Testis (tissue), 2 donors: Measurements from ENCODE around the gene EPB41L1.

ENCODE experiments used
- POLR2A ChIP-seq: fragments of 450-650 bp; IDR thresholded peaks from one replicate; pipeline ENCODE4 v1.6.1; 2017; ENCODE audit warnings: antibody characterized with exemption, mild to moderate bottlenecking, moderate library complexity
- TF ChIP-seq, protein P1 (sequence below), 3 experiments: fragments of 450-650 bp in 2 of 3; fragments of 200-600 bp in 1 of 3; sonication (generic) in 1 of 3; IDR thresholded peaks; one replicate each; pipeline ENCODE4 v1.5.1; 2016 to 2019; ENCODE audit warnings: antibody characterized with exemption in 3 of 3, mild to moderate bottlenecking in 2 of 3, moderate library complexity in 1 of 3

DNA sequence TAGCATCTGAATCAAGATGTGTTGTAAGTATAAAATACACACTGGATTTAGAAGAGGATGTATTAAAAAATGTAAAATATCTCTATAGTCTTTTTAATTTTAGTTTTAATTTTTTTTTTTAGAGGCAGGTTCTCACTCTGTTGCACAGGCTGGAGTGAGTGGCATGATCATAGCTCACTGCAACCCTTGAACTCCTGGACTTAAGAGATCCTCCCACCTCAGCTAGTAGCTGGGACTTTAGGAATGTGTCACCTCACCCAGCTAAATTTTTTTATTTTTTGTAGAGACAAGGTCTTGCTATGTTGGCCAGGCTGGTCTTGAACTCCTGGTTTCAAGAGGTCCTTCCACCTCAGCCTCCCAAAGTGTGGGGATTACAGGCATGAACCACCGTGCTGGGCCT lies 46.7 kb upstream of the EPB41L1 start:
- no peak for TF ChIP-seq POLR2A
- TF ChIP-seq, protein P1, sequence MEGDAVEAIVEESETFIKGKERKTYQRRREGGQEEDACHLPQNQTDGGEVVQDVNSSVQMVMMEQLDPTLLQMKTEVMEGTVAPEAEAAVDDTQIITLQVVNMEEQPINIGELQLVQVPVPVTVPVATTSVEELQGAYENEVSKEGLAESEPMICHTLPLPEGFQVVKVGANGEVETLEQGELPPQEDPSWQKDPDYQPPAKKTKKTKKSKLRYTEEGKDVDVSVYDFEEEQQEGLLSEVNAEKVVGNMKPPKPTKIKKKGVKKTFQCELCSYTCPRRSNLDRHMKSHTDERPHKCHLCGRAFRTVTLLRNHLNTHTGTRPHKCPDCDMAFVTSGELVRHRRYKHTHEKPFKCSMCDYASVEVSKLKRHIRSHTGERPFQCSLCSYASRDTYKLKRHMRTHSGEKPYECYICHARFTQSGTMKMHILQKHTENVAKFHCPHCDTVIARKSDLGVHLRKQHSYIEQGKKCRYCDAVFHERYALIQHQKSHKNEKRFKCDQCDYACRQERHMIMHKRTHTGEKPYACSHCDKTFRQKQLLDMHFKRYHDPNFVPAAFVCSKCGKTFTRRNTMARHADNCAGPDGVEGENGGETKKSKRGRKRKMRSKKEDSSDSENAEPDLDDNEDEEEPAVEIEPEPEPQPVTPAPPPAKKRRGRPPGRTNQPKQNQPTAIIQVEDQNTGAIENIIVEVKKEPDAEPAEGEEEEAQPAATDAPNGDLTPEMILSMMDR (IDR thresholded peaks at IDR 0.05): no peak
